ENCODE measurements around the gene STOML2.

Gene STOML2

GRCh38 chr9:35140093-35140492 is 37.2 kb upstream of the STOML2 start:
- TF ChIP-seq EZH2 (IDR thresholded peaks at IDR 0.05; ENCODE audit: borderline replicate concordance, low read length) (no peak), CTCF (IDR thresholded peaks at IDR 0.05; ENCODE audit: low read length) (no peak)
- no peaks in the 10 kb centered on the region for H3F3A ChIP-seq (ENCODE audit: insufficient read depth, low read length)
- H3K4me2 ChIP-seq (ENCODE audit: low read length), result no peak overlapping the region
- no peak overlapping the region for H2AFZ ChIP-seq (ENCODE audit: low read length)
- H3K4me1 ChIP-seq (ENCODE audit: insufficient read depth, low read length, severe bottlenecking), result no peaks in the 10 kb centered on the region
- no peak overlapping the region for H3K4me3 ChIP-seq (ENCODE audit: low read depth, low read length, poor library complexity, severe bottlenecking)
- no peaks in the 10 kb centered on the region for H3K9me2 ChIP-seq (ENCODE audit: low read depth, low read length)
- H3K9ac ChIP-seq (ENCODE audit: low read length), result no peak overlapping the region
- 0 out of 2 replicates have a peak, but pooled peaks cover 5% of the 10 kb centered on the region for H3K9me3 ChIP-seq (ENCODE audit: low read length)
- H4K20me1 ChIP-seq (ENCODE audit: insufficient read depth, low read length), result no peaks in the 10 kb centered on the region
- no peaks in the 10 kb centered on the region for H3K36me3 ChIP-seq (ENCODE audit: insufficient read depth, low read length)
- H3K79me2 ChIP-seq (ENCODE audit: insufficient read depth, low read length), result no peaks in the 10 kb centered on the region
- no peak overlapping the region for H3K27ac ChIP-seq (ENCODE audit: low read depth, low read length, poor library complexity, severe bottlenecking)
- no peaks in the 10 kb centered on the region; the same call in 1 of the 2 replicates for H3K27me3 ChIP-seq (ENCODE audit: insufficient read depth, low read length)

- Histone ChIP-seq H3K4me1 (ENCODE audit: insufficient read depth, low read length, severe bottlenecking) (no peaks in the 10 kb centered on the region), H4K20me1 (ENCODE audit: insufficient read depth, low read length) (no peaks in the 10 kb centered on the region)
Measured at GRCh38 chr9:35136866-35137265, 33.9 kb upstream of the STOML2 start.

GRCh38 chr9:35135988-35136387 is 33.1 kb upstream of the STOML2 start:
- H3K9ac ChIP-seq (ENCODE audit: low read length), result no peak overlapping the region
- H3K9me3 ChIP-seq (ENCODE audit: low read length), result peaks cover 3% of the 10 kb centered on the region; the same call in 1 of the 2 replicates
- no peak overlapping the region for H2AFZ ChIP-seq (ENCODE audit: low read length)
- no peaks in the 10 kb centered on the region for H3K9me2 ChIP-seq (ENCODE audit: low read depth, low read length)
- H3K27ac ChIP-seq (ENCODE audit: low read depth, low read length, poor library complexity, severe bottlenecking), result no peak overlapping the region
- H3K4me1 ChIP-seq (ENCODE audit: insufficient read depth, low read length, severe bottlenecking), result no peaks in the 10 kb centered on the region
- no peak overlapping the region for H3K4me2 ChIP-seq (ENCODE audit: low read length)
- H3K27me3 ChIP-seq (ENCODE audit: insufficient read depth, low read length), result no peaks in the 10 kb centered on the region
- no peaks in the 10 kb centered on the region for H3F3A ChIP-seq (ENCODE audit: insufficient read depth, low read length)
- H3K4me3 ChIP-seq (ENCODE audit: low read depth, low read length, poor library complexity, severe bottlenecking), result no peak overlapping the region
- H3K36me3 ChIP-seq (ENCODE audit: insufficient read depth, low read length), result no peaks in the 10 kb centered on the region
- no peaks in the 10 kb centered on the region for H4K20me1 ChIP-seq (ENCODE audit: insufficient read depth, low read length)
- TF ChIP-seq EZH2 (IDR thresholded peaks at IDR 0.05; ENCODE audit: borderline replicate concordance, low read length), result no peak
- TF ChIP-seq CTCF (IDR thresholded peaks at IDR 0.05; ENCODE audit: low read length), result no peak
- no peaks in the 10 kb centered on the region for H3K79me2 ChIP-seq (ENCODE audit: insufficient read depth, low read length)

More at GRCh38 chr9:35136866-35137265, 33.9 kb upstream of the STOML2 start:
- no peak overlapping the region for H3K9ac ChIP-seq (ENCODE audit: low read length)
- H3K9me3 ChIP-seq (ENCODE audit: low read length), result peaks cover 2% of the 10 kb centered on the region; the same call in 1 of the 2 replicates
- H3K9me2 ChIP-seq (ENCODE audit: low read depth, low read length), result no peaks in the 10 kb centered on the region
- no peaks in the 10 kb centered on the region for H3K79me2 ChIP-seq (ENCODE audit: insufficient read depth, low read length)
- no peaks in the 10 kb centered on the region; the same call in 1 of the 2 replicates for H3K27me3 ChIP-seq (ENCODE audit: insufficient read depth, low read length)
- no peak overlapping the region for H2AFZ ChIP-seq (ENCODE audit: low read length)
- TF ChIP-seq CTCF (IDR thresholded peaks at IDR 0.05; ENCODE audit: low read length) (no peak), EZH2 (IDR thresholded peaks at IDR 0.05; ENCODE audit: borderline replicate concordance, low read length) (no peak)
- H3K36me3 ChIP-seq (ENCODE audit: insufficient read depth, low read length), result no peaks in the 10 kb centered on the region
- no peak overlapping the region for H3K27ac ChIP-seq (ENCODE audit: low read depth, low read length, poor library complexity, severe bottlenecking)
- no peaks in the 10 kb centered on the region for H3F3A ChIP-seq (ENCODE audit: insufficient read depth, low read length)
- no peak overlapping the region for H3K4me2 ChIP-seq (ENCODE audit: low read length)
- H3K4me3 ChIP-seq (ENCODE audit: low read depth, low read length, poor library complexity, severe bottlenecking), result no peak overlapping the region
